Measurements from ENCODE around the gene SIPA1L2.

Gene SIPA1L2

GRCh38 chr1:232644209-232644608 is 14.3 kb upstream of the SIPA1L2 start:
- no peak for DNase-seq

- no peak for DNase-seq
Measured at GRCh38 chr1:232643251-232643650, 13.3 kb upstream of the SIPA1L2 start.

- no peak for DNase-seq
Measured at GRCh38 chr1:232641507-232641906, 11.6 kb upstream of the SIPA1L2 start.

- no peak for DNase-seq
Measured at GRCh38 chr1:232636799-232637198, 6.9 kb upstream of the SIPA1L2 start.

GRCh38 chr1:232635778-232636356 is 5.9 kb upstream of the SIPA1L2 start:
- peak in 1 of 56 donors; percentile 28 for DNase-seq

GRCh38 chr1:232635279-232635678 is 5.3 kb upstream of the SIPA1L2 start:
- DNase-seq = no peak

- DNase-seq = peak in 20 of 56 donors; percentile 5 to 52 (median 21)
Measured at GRCh38 chr1:232634096-232634495, 4.2 kb upstream of the SIPA1L2 start.

GRCh38 chr1:232630894-232631195 is 912 bp upstream of the SIPA1L2 start:
- no peak for DNase-seq

GRCh38 chr1:232629250-232630046 is 485 bp downstream of the SIPA1L2 start:
- DNase-seq = peak in 23 of 56 donors; percentile 7 to 62 (median 28)

- peak in 4 of 56 donors; percentile 13 to 80 (median 33) for DNase-seq
Measured at GRCh38 chr1:232628335-232629249, 1.3 kb downstream of the SIPA1L2 start.

- peak in 1 of 56 donors; percentile 25 for DNase-seq
Measured at GRCh38 chr1:232627645-232628334, 2.1 kb downstream of the SIPA1L2 start.

- DNase-seq = no peak
Measured at GRCh38 chr1:232627171-232627570, 2.8 kb downstream of the SIPA1L2 start.

GRCh38 chr1:232626452-232626851 is 3.5 kb downstream of the SIPA1L2 start:
- DNase-seq = no peak

- no peak for DNase-seq
Measured at GRCh38 chr1:232625319-232625868, 4.5 kb downstream of the SIPA1L2 start.

GRCh38 chr1:232624546-232625281 is 5.2 kb downstream of the SIPA1L2 start:
- DNase-seq = no peak

- no peak for DNase-seq
Measured at GRCh38 chr1:232622981-232623380, 7.0 kb downstream of the SIPA1L2 start.

GRCh38 chr1:232622378-232622777 is 7.6 kb downstream of the SIPA1L2 start:
- no peak for DNase-seq

- no peak for DNase-seq
Measured at GRCh38 chr1:232621050-232621449, 8.9 kb downstream of the SIPA1L2 start.

- peak in 23 of 56 donors; percentile 3 to 77 (median 41) for DNase-seq
Measured at GRCh38 chr1:232620356-232620969, 9.5 kb downstream of the SIPA1L2 start.

GRCh38 chr1:232617237-232617636 is 12.7 kb downstream of the SIPA1L2 start:
- no peak for DNase-seq
